ENCODE data around the gene LRRC10B.
A peak's percentile ranks its signal among the peaks of the same experiment; 100 is the strongest.
"Not testable (repeated sequence)": the region's sequence is repeated elsewhere in the genome, so short reads cannot be mapped to it uniquely, and the experiment has no call there.

The LRRC10B gene

DNA sequence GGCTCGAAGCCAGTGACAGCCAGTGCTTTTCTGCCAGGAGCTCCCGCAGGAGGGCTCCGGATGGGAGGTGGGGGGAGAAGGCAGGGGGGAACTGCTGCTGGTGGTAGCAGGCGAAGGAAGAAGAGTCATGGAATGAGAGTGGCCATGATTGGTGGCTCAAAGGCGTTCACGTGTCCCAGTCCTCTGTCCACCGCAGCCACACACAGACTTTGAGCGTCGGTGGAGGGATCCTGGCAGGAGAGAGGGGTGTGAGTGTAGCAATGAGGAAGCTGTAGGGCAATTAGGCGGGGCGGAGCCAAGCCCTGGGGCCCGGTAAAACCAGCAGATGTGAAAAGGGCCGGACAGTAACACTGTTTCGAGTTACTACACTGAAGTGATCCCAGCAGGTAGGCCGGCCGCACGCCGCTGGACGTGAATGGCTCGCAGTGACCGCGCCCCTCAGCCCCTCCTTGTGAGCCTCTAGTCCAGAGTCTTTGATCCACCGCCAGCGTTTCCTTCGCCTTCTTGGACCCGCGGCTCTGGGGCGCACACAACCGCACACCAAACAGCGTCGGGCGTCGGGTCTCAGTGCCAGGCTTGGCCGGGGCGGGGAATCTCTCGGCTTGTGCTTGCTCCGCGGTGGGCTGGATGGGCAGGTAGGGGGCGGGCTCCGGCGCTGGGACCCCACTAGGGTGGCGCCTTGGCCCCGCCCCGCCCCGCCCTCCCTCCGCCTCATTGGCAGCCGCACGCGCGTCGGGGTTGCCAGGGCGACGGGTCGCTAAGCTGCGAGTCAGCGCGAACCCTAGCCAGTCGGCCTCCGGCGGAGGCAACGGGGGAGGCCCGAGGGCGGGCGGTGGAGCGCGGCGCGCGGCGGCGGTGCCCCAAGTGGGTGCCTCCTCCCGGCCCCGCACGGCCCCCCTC lies at the start of gene LRRC10B:
Gene LRRC10B (plus strand): TSS at position 788 of the 900 bp plus-strand sequence. CDS start 250 bp downstream, outside the sequence.
- peak; percentile 85 for DNase-seq

DNA sequence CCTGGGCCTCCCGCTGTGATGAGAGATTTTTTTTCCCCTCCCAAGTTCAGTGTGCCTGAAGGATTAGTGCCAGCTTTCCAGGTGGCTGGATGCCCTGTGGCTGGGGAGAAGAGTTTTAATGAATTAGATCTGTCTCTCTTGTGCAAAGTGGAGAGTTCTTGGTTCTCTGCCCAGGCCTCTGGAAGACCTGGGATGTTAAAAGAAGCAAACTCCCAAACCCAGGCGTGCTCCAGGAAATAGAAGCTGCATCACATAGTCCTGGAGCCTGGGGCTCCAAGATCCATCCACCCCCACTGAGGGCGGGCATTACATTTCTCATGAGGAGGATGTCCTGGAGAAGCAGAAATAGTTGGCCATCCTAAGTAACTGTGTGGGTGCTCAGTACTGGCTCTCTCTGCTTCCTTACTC lies 48.1 kb upstream of the LRRC10B start:
- DNase-seq = no peak

DNA sequence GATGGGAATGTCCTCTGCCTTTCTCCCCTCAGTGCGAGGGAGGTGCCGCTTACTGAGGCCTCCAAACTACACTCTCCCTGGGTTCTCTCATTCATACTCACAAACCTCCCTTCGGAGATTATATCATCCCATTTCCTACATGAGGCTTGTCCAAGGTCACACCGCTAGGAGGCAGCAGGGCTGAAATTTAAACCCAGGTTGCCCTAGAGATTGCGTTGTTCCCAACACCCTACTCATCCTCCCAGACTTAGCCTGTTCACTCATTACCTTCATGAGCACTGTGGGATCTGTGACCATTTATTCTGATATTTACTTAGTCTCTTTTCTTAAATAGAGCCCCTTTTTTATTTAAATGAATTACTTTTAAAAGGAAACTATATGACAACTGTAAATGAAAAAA lies 47.6 kb upstream of the LRRC10B start:
- DNase-seq = no peak

DNA sequence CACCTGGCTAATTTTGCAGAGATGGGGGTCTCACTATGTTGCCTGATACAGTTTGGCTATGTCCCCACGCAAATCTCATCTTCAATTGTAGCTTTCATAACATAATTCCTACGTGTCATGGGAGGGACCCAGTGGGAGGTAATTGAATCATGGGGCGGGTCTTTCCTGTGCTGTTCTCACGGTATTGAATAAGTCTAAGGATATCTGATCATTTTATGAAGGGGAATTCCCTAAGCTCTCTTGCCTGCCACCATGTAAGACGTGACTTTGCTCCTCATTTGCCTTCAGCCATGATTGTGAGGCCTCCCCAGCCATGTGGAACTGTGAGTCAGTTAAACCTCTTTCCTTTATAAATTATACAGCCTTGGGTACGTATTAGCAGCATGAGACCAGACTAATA lies 40.9 kb upstream of the LRRC10B start:
- not testable (repeated sequence) for DNase-seq

DNA sequence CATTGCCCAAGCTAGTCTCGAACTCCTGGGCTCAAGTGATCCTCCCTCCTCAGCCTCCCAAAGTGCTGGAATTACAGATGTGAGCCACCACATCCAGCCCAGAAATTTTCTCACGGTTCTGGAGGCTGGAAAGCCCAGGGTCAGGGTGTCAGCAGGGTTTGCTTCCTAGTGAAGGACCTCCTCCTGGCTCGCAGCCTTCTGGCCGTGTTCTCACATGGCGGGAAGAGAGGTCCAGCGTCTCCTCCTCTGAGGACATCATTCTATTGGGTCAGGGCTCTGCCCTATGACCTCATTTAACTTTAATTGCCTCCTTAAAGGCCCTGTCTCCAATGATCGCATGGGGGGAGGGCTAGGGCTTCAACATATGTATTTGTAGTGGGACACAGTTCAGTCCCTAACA lies 40.5 kb upstream of the LRRC10B start:
- no peak for DNase-seq

DNA sequence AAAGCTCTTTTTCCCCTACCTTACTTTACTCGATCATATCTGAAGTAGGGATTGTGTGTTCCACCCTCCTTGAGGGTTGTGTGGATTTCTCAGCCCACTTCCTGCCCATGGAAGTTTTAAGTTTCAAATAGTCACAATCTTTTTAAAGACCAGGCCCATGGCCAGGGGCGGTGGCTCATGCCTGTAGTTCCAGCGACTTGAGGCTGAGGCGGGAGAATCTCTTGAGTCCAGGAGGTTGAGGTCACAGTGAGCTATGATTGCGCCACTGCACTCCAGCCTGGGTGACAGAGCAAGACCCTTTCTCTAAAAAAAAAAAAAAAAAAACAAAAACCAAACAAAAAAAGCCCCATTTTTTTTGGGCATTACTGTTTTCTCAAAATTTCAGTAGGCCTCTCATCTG lies 36.3 kb upstream of the LRRC10B start:
- DNase-seq = no peak

DNA sequence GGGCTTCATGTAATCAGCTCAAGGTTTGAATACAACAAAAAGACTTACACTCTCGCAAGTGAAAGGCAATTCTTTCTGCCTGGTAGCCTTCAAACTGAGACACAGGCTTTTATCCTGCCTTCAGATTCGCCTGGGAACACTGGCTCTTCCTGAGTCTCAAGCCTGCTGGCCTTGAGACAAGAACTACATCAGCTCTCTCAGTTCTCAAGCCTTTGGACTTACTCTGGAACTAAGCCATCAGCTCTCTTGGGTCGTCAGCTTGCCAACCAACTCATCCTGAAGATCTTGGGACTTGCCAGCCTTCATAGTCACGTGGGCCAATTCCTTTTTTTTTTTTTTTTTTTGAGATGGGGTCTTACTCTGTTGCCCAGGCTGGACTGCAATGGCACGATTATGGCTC lies 35.7 kb upstream of the LRRC10B start:
- DNase-seq = no peak

DNA sequence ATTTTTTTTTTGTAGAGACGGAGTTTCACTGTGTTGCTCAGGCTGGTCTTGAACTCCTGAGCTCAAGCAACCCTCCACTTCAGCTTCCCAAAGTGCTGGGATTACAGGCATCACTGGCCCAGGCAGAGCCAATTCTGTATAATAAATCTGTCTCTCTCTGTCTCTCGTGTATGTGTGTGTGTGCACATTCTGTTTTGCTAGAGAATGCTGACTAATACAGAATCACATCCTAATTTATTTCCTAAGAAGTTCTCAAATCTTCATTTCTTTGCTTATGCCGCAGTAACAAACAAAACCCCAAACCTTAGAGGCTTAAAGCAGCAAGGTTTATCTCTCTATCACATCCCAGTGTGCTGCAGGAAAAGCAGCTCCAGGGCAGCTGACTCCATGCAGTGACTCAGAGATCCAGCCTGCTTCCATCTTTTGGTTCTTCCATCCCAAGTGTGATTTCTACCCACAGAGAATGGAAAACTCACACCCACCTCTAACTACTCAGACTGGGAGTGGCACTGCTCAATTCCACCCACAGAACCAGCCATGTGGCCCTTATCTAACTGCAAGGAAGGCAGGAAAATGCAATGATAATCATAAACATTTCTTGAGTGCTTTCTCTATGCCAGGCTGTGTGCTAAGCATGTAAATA lies 35.1 kb upstream of the LRRC10B start:
- no peak for DNase-seq

DNA sequence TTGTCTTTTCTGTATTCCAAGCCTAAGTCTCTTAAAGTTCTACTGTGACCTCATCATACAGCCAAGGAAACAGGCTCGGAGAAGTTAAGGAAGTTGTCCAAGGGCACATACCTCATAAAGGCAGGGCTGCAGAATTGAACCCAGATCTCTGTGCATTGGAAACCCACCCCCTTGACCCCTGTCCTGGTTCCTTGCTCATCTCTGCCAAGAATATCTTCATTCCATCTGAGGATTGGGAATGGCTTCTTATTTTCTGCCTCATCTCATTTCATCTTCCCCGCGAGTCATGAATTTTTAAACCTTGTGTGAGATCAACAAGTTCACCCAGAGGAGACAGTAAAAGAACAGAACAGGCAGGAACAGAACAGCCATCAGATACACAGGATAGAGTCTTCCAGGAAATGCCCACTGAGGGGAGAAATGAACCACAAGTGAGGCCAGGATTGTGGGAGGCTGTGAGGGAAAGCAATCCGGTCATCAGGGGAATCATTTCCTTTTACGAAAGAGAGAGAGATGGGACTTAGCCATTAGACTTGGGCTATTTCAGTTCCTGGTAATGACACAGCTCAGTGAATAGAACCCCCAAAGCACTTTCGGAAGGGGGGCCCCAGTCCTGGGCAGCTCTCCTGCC lies 34.4 kb upstream of the LRRC10B start:
- DNase-seq = no peak

DNA sequence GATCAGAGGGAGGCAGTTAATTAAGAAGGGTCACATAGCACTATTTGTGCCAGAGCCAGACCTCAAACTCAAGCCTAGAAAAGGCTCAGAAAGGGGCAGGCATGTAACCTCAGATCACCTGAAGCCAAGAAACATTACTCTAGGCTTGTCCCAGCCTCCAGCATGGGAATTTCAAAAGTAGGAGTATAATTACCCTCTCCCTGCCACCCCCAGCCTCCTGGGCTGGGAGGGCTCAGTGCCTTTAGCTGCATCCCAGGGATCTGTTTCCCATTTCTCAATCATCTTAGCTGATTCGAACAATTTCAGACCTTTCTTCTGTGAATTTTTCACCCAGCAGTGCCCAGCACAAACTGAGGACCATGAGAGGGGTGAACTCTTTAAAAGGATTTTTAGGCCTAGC lies 33.1 kb upstream of the LRRC10B start:
- DNase-seq = no peak

DNA sequence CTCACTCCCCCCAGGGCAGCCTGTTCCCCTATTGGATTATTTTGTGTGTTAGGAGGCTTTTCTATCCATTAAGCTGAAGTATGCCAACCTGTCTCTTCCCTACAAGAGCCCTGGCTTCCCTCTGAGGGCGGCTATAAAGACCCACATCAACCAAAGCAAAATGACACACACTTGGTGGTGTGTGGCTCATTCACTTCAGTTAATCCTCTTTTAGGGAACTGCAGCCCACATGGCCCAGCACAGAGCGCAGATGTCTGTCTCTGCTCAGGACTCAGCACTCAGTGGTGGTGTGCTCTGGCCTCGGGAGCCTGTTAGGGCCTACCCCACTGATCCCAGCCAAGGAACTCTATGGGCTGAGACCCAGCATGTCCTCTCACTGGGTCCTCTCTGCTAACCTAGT lies 32.2 kb upstream of the LRRC10B start:
- DNase-seq = no peak

DNA sequence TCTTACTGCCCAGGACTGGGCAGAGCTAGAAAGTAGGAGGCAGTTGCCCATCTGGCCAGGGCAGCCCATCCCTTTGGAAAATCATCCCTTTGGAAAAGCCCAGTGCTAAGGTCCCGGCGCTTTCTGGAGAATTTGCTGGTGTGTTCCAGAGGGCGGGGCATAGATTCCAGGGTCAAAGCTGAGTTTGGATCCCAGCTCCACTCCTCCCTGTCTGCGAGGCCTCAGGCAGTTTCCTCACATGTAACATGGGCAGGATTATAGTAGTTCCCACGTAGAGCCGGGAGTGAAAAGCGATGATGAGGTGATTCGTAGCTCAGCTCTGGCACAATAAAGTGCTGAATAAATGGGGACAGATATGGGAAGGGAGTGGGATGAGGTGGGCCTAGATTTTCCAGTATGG lies 31.4 kb upstream of the LRRC10B start:
- DNase-seq = no peak

DNA sequence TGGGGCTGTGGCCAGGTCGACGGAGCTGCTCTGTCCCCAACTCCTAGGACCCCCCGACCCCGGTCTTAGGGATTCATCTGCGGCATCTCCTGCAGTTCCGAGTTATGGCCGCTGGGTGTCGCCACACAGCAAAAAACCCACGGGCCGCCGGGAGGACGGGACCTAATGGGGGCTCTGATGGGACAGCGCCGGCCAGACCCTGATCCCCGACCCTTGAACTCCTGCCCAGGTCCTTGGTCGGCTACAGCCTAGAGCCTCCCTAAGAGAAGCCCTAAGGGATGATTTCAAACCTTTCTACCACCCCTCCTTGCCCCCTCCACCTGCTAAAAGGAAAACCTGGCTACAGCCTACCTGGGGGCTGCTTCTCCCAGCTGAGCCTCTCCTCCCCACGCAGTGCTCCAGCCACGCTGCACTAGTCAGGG lies 30.8 kb upstream of the LRRC10B start:
- no peak for DNase-seq

DNA sequence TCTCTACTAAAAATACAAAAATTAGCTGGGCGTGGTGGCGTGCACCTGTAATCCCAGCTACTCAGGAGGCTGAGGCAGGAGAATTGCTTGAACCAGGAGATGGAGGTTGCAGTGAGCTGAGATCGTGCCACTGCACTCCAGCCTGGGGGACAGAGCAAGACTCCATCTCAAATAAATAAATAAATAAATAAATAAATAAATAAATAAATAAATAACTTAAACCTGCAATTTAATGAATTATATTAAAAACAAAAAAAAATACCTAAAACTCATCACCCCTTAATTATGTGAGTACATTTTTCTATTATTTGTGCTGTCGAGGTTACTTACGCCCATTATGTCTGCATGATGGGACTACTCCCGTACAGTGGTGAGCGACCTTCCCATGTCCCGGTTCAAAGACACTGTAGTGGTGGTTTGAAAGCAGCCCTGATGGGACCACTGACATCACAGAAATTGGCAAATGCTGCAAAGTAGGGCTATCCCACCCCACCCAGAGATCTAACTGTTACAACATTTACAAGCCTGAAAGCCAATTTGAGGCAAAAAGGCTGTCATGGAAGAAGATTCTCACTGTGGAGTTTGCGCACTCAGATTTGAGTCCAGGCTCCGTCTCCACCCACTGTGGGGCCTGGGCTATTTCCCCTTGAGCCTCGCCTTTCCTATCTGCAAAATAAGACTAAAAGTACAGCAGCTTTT lies 29.0 kb upstream of the LRRC10B start:
- DNase-seq = not testable (repeated sequence)

DNA sequence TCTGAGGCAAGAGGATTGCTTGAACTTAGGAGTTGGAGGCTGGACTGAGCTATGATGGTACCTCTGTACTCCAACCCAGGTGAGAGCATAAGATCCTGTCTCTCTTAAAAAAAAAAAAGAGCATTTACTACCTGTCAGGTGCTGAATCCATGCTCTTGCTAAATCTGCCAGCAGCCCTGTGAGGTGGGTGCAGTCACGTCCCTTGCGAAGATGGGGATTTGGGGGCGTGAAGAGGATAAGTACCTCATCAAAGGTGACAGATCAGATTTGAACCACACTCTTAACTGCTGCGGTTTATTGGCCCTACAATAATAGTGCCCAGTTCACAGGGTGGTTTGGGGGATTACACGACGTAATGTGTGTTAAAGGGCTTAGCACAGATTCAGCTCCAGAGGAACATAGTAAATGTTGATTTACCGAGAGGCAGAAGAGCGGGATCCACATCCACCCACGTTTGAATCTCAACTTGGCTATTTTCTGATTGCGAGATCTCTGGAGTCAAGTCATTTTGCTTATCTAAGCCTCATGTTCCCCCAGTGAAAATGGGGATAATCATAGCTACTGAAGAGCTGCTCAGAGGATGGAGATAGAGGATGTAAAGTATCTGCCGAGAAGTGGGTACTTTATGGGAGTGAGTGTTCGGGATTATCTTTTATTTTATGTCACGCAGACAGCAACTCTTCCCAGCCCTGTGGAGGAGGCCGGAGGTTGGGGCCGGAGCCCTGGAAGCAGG lies 28.1 kb upstream of the LRRC10B start:
- DNase-seq = no peak

DNA sequence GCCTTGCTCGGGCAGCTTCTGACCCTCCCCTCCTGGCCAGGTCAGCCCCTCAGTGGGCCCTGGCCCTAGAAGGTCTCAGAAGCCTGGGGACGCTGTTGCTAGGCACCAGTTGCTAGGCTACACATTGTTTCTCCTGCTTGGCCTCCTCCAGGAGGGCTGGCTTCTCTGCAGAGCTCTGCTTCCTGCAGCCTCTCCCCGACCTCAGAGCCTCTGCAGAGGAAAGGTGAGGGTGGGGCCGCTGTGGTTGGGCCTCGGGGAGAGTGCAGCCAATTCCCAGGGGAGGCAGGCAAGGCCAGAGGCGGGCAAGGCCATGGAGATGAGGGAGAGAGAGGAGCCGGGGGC lies 27.6 kb upstream of the LRRC10B start:
- no peak for DNase-seq

DNA sequence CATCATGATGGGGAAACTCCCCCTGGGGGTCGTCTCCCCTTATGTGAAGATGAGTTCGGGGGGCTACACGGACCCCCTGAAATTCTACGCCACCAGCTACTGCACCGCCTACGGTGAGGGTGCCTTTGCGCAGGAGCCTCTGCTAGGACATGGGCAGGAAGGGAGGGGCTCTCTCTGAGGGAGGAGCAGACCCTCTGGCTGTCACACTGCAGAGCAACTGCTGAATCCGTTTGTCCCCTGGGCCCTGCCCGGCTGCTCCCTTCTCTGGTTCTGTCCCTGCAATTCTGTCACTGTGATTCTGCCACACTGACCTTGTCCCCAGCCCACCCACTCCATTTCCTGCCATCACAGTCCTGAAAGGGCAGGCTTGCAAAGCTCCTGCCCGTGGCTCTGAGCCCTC lies 26.7 kb upstream of the LRRC10B start:
- no peak for DNase-seq

DNA sequence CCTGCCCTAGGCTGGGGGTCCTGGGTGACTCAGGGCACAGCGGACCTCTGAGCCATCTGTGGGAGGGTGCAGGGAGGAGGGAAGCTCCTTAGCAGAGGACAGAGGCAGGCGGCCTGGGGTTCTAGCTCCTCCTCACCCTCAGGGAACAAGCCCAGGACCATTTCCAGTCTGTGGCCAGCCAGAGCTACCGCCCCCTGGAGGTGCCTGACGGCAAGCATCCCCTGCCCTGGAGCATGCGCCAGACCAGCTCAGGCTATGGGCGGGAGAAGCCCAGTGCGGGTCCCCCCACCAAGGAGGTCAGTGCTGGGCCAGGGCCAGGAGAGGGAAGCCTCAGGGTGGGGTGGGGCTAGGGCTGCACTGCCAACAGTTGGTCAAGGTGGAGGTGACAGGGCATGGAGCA lies 26.0 kb upstream of the LRRC10B start:
- no peak for DNase-seq

DNA sequence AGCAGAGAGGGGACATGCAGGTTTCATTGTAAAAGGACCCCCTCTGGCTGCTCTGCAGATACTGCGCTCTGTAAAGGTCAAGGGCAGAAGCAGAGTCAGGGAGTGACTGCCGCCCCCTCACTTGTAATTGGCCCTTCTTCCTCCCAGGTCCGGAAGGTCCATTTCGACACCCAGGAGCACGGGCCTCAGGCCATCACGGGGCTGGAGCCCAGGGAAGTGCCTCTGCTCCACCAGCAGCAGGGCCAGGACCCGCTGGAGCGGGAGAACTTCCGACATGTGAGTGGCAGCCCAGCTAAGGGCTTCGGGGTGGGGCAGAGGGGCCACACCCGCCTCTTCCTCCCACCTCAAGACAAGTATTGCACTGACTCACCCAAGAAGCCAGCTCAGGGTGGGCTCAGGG lies 24.0 kb upstream of the LRRC10B start:
- no peak for DNase-seq

DNA sequence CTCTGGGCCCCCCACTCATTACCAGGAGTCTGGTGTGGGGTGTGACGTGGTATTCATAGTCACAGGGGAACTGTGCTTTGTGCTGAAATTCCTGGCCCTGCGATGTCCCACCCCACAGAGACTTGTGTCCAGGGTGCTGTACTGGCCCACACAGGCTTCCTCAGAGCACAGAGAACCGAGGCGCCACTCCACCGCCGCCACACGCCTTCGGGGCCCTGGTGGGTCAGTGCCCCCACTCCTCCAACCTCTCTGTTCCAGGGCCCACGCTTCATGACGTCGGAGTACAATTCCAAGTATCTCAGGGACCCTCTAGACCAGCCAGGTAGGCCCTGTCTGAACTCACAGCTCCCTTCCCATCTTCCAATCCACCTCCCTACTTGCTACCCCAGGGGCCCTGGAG lies 23.5 kb upstream of the LRRC10B start:
- DNase-seq = no peak

DNA sequence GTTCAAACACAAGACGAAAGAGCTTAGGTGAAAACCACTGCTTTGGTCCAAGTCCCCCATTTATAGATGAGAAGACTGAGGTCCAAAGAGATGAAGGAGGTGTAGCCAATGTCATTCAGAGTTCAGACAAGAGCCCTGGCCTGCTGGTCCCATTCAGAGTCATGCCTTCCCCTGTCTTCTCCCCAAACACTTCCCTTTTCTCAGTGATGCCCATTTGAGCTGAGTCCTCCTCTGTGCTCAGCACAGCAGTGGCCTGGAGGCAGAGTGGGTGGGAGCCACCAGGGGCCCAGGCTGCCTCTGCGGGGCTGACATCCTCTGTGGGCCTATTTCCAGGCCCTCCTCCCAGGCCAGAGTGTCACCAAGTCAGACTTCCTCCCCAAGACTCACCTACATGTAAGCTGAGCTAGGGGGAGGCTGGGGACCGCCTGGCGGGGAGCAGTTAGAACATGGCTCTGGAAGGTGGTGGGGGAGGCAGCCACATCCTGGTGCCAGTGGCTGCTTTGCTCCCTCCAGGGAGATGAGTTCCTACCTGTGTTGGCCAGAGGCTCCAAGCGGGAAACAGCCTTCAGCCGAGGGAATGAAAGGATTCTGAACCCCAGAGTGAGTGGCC lies 22.4 kb upstream of the LRRC10B start:
- DNase-seq = no peak

DNA sequence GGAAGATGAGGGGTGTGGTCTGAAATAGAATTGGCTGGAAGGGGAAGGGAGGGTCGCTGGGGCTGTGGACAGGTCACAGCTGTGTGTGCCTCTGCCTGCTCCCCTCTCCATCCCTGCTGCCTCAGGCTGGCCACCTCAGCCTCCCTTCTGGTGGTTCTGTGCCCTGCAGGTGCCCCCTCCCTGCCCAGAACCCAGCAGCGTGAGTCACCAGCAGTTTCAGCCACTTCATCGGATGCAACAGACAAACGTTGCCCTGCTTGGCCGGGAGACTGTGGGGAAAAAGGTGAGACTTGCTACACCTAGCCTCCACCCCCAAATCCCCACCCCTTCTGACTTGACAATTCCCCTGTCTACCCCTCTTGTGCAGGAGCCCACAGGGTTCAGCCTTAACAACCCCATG lies 21.8 kb upstream of the LRRC10B start:
- DNase-seq = no peak

Measured in NCI-H748 treated with DMSO at 0.1 percent for 48 hours (cell line).